ENCODE results near the gene INSYN1.

DNA sequence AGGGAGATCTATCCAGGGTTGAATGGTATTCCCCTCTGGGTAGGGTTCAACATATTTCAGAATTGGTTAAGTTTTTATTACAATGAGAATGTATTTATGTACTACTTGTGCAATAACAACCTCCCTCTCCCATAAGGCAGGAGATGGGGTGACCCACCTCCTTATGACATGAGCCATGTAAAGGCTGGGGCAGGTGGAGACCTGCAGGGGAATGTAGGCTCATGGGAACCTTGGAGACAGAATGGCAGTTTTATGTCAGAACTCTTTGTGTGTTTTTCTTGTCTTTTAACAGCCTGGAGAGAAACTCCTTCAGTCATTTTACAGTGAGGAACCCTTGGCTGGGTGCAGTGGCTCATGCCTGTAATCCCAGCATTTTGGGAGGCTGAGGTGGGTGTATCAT, 24.6 kb upstream of the INSYN1 start:
- TF ChIP-seq POLR2A (IDR thresholded peaks at IDR 0.05) (no peak), EP300 (IDR thresholded peaks at IDR 0.05) (no peak)
- TF ChIP-seq, protein P1, sequence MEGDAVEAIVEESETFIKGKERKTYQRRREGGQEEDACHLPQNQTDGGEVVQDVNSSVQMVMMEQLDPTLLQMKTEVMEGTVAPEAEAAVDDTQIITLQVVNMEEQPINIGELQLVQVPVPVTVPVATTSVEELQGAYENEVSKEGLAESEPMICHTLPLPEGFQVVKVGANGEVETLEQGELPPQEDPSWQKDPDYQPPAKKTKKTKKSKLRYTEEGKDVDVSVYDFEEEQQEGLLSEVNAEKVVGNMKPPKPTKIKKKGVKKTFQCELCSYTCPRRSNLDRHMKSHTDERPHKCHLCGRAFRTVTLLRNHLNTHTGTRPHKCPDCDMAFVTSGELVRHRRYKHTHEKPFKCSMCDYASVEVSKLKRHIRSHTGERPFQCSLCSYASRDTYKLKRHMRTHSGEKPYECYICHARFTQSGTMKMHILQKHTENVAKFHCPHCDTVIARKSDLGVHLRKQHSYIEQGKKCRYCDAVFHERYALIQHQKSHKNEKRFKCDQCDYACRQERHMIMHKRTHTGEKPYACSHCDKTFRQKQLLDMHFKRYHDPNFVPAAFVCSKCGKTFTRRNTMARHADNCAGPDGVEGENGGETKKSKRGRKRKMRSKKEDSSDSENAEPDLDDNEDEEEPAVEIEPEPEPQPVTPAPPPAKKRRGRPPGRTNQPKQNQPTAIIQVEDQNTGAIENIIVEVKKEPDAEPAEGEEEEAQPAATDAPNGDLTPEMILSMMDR (IDR thresholded peaks at IDR 0.05): no peak

Measured in ovary (tissue), 3 donors.